MM.1S (cell line): ENCODE measurements around the gene CACNB4.

ENCODE experiments used
- EZH2 ChIP-seq: fragments of 300-600 bp; sonication (generic); optimal IDR thresholded peaks from 2 replicates; pipeline ENCODE3; 2017; ENCODE audit warnings: low read depth, mild to moderate bottlenecking, antibody characterized with exemption, low read length, mixed read lengths
- EZH2phosphoT487 ChIP-seq: fragments of 300-600 bp; sonication (generic); IDR thresholded peaks from 2 replicates; pipeline ENCODE4 v1.6.1; 2018; ENCODE audit warnings: antibody characterized with exemption, low read length
- TF ChIP-seq, protein P1 (sequence below): fragments of 300-600 bp; sonication (generic); IDR thresholded peaks from 2 replicates; pipeline ENCODE4 v1.5.1; 2016; ENCODE audit warnings: antibody characterized with exemption, low read length, mixed read lengths

DNA sequence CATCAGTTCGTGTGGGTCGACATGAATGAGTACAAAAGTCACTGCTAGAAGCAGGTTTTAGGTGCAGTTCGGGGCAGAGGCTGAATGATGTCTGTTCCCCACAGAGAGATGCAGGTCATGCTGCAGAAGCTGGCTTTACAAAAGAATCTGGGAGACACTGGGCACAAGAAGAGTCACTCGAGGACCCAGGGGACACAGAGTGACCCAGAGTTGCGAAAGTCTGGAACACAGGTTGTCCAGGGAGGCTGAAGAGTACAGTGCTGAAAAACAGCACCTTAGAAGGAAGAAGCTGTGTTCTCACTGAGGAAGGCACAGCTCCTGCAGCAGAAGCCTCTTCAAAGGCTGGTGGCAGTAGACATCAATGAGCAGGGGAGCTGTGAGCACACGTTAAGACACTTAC lies 14.8 kb downstream of the CACNB4 start:
- TF ChIP-seq EZH2 = no peak
- TF ChIP-seq, protein P1, sequence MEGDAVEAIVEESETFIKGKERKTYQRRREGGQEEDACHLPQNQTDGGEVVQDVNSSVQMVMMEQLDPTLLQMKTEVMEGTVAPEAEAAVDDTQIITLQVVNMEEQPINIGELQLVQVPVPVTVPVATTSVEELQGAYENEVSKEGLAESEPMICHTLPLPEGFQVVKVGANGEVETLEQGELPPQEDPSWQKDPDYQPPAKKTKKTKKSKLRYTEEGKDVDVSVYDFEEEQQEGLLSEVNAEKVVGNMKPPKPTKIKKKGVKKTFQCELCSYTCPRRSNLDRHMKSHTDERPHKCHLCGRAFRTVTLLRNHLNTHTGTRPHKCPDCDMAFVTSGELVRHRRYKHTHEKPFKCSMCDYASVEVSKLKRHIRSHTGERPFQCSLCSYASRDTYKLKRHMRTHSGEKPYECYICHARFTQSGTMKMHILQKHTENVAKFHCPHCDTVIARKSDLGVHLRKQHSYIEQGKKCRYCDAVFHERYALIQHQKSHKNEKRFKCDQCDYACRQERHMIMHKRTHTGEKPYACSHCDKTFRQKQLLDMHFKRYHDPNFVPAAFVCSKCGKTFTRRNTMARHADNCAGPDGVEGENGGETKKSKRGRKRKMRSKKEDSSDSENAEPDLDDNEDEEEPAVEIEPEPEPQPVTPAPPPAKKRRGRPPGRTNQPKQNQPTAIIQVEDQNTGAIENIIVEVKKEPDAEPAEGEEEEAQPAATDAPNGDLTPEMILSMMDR = no peak
- TF ChIP-seq EZH2phosphoT487 = no peak
